Muscle of leg (tissue), 11 donors: ENCODE data around the gene TNNC2. TPM values are rescaled to one million over a fixed set of nuclear protein-coding genes. Genes with fewer than 3 reads are reported as not detected.
"Not testable (repeated sequence)": the region's sequence is repeated elsewhere in the genome, so short reads cannot be mapped to it uniquely, and the experiment has no call there.

Experiments
- DNase-seq: peaks from one replicate; pipeline ENCODE4 v3.0.0; 2013
- H3K27ac ChIP-seq: one replicate; pipeline ENCODE4 v1.5.1; 2013; ENCODE audit warnings: mild to moderate bottlenecking, low read length, control low read depth
- H3K27me3 ChIP-seq: one replicate; pipeline ENCODE4 v1.6.1; 2013; ENCODE audit warnings: low read length; ENCODE audit not compliant: control insufficient read depth, insufficient read depth
- H3K36me3 ChIP-seq: one replicate; pipeline ENCODE4 v1.6.1; 2013; ENCODE audit warnings: low read length; ENCODE audit not compliant: control insufficient read depth, insufficient read depth
- H3K4me1 ChIP-seq: one replicate; pipeline ENCODE4 v1.6.1; 2013; ENCODE audit warnings: low read length; ENCODE audit not compliant: control insufficient read depth, insufficient read depth
- H3K4me3 ChIP-seq: one replicate; pipeline ENCODE4 v1.5.1; 2013; ENCODE audit warnings: low read length, control low read depth
- H3K9me3 ChIP-seq: replicated peaks from 2 replicates; pipeline ENCODE4 v1.6.1; 2013; ENCODE audit warnings: low read depth, low read length; ENCODE audit not compliant: control insufficient read depth
- WGBS: methylation state at CpG from one replicate; pipeline ENCODE4 v1.1.5; 2013; ENCODE audit warnings: missing lambda C conversion rate; ENCODE audit not compliant: insufficient coverage; 5-methylcytosine and 5-hydroxymethylcytosine counted together
- polyA plus RNA-seq, 8 donors: library from polyadenylated mRNA; unstranded; fragments of 120-200 nt; gene quantifications; one replicate each; pipeline versions ENCODE4 v1.2.1 to v1.2.3, GENCODE V29; 2013; ENCODE audit warnings: inconsistent platforms in 1 of 8, low replicate concordance in 1 of 8; ENCODE audit not compliant: insufficient read length in 8 of 8, insufficient read depth in 1 of 8
- total RNA-seq: library from RNA; stranded (reverse); fragments of 120-200 nt; gene quantifications from one replicate; pipeline ENCODE4 v1.2.4, GENCODE V29; 2013

Gene TNNC2
- total and polyA plus RNA-seq, 9 donors: 3,151 to 8,511 (median 6,530) TPM

DNA sequence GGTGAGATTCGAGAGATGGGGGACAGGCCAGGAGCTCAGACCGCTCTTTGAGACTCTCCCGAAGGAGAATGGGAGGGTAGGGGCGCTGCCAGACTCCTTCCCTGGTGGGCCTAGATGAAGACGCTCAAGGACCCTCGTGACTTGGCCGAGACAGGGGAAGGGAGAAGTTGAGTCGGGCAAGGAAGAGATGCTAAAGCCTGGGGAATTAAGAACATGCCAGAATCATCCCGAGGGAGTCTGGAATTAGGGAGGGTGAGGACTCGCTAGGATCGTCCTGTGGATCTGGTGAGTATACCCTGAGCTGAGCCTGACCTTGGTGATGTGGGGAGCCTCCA is 14.1 kb downstream of the TNNC2 start:
- no peak for DNase-seq
- Histone ChIP-seq H3K4me1 (peaks cover 26% of the 10 kb centered on the region), H3K27ac (peak overlapping the region; percentile 20), H3K9me3 (no peaks in the 10 kb centered on the region), H3K27me3 (no peaks in the 10 kb centered on the region), H3K36me3 (peaks cover 54% of the 10 kb centered on the region), H3K4me3 (peak overlapping the region; percentile 79)
- WGBS: 2% methylated on average over 11 of the region's 11 CpGs

DNA sequence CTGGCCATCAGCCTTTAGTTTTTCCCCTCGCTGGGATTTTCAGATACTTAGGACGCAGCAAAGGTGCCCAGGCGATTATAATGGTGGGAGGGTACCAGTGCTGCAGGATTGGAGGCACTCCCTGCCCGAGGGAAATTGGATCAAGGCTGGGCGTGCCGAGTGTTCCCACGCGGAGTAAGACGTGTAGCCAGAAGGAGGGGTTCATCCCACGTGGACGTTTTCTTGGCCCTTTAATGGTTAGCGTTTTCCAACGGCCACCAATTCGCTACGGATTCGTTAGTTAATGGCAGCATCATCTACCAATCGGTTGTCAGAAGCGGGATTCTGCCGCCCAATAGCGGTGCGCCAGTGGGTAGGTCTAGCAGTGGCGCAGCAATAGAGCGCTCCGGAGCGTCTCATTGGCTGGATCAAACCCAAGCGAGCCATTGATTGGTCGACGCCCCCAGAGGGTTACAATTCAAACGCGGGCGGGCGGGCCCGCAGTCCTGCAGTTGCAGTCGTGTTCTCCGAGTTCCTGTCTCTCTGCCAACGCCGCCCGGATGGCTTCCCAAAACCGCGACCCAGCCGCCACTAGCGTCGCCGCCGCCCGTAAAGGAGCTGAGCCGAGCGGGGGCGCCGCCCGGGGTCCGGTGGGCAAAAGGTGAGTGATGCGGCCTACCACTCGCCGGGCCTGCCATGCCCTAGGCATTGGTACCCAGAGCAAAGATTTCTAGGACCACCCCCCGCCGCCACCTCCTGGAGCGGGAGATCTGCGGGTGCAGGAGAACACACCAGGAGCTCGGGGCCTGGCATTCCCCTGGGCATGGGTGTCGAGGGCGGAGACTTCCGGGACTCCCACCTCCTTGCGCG is 14.7 kb downstream of the TNNC2 start, which contains the start of gene UBE2C:
UBE2C (plus strand) TSS at position 488 of the 849 bp plus-strand sequence; CDS start at position 540, 52 bp downstream.
- Histone ChIP-seq H3K27me3 (no peaks in the 10 kb centered on the region), H3K4me3 (peak within 1 kb of the TSS; percentile 79), H3K36me3 (peaks cover 58% of the 10 kb centered on the region), H3K27ac (peak within 1 kb of the TSS; percentile 87), H3K4me1 (peaks cover 25% of the 10 kb centered on the region), H3K9me3 (no peaks in the 10 kb centered on the region)
- WGBS: under 1% methylated on average over 65 of the region's 65 CpGs
- peak; percentile 100 for DNase-seq

DNA sequence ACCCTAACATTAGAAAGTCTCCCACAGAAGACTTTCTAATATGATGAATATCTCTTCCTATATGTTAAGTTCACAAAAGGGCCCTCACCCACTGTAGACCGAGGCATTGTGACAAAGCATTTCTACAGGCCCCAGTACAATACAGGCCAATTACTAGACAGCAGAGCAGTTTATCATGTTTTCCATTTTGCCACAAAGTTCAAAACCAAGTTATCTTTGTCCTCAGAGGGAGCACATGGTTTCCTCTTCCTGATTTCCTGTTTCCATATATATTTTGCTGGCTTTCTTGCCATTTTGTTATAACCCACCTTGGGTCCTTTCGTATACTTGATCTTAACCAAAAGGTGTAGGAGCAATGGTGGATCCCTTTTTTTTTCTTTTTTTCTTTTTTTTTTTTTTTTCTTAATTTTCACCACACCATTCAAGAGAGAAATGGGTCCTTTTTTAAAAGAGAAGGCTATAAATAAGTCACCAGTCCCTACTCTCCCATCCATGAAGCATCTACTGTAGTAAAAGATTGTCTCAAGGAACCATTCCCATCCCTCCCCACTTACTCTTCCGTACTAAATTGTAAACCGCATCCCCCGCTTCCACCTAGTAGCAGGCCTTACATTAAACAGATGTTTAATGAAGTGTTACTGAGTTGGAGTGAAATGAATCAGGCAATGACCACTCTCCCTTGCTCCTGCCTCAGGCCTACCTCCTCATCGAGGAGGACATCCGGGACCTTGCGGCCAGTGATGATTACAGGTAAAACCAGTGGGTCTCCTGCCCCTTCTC is 16.7 kb downstream of the TNNC2 start:
- H3K9me3 ChIP-seq: no peaks in the 10 kb centered on the region
- peaks cover 22% of the 10 kb centered on the region for H3K4me1 ChIP-seq
- H3K27ac ChIP-seq: no peak overlapping the region
- no peak overlapping the region for H3K4me3 ChIP-seq
- no peaks in the 10 kb centered on the region for H3K27me3 ChIP-seq
- no peak for DNase-seq
- 93% methylated on average over 4 of the region's 8 CpGs for WGBS
- peaks cover 54% of the 10 kb centered on the region for H3K36me3 ChIP-seq

DNA sequence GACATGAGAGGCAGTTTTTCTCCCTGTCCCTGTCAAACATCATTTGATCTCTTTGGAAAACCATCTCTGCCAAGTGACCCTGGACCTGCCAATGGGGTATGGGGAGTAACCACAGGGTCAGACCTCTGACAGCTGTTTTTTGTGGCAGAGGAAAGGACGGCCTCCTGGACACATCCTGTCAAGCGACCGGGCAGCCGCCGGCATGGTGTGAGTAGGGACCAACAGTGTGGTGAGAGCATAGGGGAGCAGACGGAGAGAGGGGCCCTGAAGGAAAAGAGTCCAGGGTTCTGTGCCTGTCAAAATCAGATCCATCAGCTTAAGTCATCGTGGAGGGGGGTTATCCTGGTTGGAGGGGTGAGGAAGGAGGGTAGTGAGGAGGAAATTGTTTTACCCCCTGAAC is 25.3 kb downstream of the TNNC2 start:
- WGBS: 84% methylated on average over 7 of the region's 7 CpGs
- DNase-seq: no peak
- H3K36me3 ChIP-seq: peaks cover 51% of the 10 kb centered on the region
- H3K9me3 ChIP-seq: no peaks in the 10 kb centered on the region
- no peak overlapping the region for H3K27ac ChIP-seq
- no peaks in the 10 kb centered on the region for H3K27me3 ChIP-seq
- H3K4me3 ChIP-seq: no peak overlapping the region
- H3K4me1 ChIP-seq: peaks cover 2% of the 10 kb centered on the region

DNA sequence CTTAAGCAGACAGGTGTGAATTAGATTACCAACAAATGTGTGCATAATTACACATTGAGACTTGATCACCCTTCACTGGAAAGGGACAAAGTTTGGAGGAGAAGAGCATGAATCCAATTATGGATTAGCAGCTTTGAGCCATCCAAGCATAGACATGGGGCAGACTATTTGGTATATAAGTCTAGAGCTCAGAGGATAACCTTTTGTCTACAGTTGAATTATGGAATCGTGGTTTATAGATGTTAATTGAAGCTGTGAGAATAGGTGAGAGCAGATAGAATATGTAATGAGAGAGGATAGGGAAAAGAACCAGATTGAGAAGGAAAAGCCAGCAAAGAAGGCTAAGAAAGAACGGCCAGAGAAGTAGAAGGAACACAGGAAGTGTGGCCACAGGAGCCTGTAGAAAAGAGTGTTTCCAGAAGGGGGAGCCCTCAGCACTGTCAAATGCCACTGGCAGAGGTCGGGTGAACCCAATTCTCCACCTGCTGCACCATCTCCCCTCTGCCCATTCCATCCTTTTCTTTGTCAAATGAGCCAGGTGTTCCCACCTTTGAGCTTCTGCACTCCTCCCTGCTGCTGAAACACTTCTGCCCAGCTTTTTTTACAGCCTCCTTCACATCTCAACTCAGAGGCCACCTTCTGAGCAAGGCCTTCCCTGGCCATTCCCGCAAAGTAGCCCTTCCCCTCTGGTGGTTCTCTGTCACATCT is 28.0 kb downstream of the TNNC2 start:
- WGBS: 43% methylated on average over 3 of the region's 4 CpGs
- H3K4me3 ChIP-seq: no peak overlapping the region
- H3K36me3 ChIP-seq: peaks cover 55% of the 10 kb centered on the region
- H3K27ac ChIP-seq: no peak overlapping the region
- H3K4me1 ChIP-seq: peaks cover 8% of the 10 kb centered on the region
- DNase-seq: peak; percentile 59
- H3K27me3 ChIP-seq: no peaks in the 10 kb centered on the region
- H3K9me3 ChIP-seq: no peaks in the 10 kb centered on the region

DNA sequence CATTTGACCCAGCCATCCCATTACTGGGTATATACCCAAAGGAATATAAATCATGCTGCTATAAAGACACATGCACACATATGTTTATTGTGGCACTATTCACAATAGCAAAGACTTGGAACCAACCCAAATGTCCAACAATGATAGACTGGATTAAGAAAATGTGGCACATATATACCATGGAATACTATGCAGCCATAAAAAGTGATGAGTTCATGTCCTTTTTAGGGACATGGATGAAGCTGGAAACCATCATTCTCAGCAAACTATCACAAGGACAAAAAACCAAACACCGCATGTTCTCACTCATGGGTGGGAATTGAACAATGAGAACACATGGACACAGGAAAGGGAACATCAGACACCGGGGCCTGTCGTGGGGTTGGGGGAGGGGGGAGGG is 29.2 kb downstream of the TNNC2 start:
- H3K27me3 ChIP-seq, H3K27ac ChIP-seq, H3K4me3 ChIP-seq, DNase-seq, H3K4me1 ChIP-seq, H3K9me3 ChIP-seq: not testable (repeated sequence)
- H3K36me3 ChIP-seq: peaks cover 49% of the 10 kb centered on the region
- WGBS: no CpG with 5 or more reads among the region's 3 CpGs

DNA sequence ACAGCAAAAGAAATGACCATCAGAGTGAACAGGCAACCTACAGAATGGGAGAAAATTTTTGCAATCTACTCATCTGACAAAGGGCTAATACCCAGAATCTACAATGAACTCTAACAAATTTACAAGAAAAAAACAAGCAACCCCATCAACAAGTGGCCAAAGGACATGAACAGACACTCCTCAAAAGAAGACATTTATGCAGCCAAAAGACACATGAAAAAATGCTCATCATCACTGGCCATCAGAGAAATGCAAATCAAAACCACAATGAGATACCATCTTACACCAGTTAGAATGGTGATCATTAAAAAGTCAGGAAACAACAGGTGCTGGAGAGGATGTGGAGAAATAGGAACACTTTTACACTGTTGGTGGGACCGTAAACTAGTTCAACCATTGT is 29.6 kb downstream of the TNNC2 start:
- H3K4me3 ChIP-seq, H3K27ac ChIP-seq, H3K27me3 ChIP-seq, H3K9me3 ChIP-seq, DNase-seq: not testable (repeated sequence)
- peaks cover 14% of the 10 kb centered on the region for H3K4me1 ChIP-seq
- H3K36me3 ChIP-seq: peaks cover 47% of the 10 kb centered on the region
- no CpG with 5 or more reads among the region's 1 CpG for WGBS

DNA sequence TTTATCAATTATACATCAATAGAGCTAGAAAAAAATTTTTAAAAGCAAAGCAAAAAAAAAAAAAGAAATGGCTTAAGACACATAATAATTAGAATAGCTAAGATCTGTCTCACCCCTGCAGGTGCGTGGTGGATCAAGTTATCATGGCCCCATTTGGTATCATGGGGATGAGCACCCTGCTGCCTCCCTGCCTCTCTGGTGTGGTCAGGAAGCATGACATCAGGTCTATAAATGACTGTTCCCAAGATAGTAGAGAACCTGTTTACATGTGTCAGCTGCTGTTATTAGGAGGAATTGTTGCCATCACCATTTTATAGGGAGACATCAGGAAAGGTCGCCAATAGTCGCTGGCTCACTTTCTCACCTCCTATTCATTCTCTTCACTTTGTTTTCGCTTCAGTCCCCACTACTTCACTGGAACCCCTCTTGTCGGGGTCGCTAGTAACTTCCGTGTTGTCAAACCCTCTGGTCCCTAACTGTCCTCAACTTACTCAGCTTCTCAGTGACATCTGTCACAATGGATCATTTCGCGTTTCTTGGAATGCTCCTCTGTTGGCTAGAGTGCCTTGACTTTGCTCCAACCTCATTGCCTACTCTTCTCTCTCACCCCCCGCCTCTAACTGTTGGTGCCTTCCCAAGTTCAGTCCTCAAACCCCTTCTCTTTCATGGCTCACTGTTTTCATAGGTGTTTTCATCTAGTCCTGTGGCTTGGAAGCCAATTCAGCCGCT is 30.6 kb downstream of the TNNC2 start:
- H3K4me1 ChIP-seq: peaks cover 18% of the 10 kb centered on the region
- no peak overlapping the region for H3K4me3 ChIP-seq
- H3K27ac ChIP-seq: peak overlapping the region; percentile 88
- peaks cover 38% of the 10 kb centered on the region for H3K36me3 ChIP-seq
- peak; percentile 72 for DNase-seq
- no peaks in the 10 kb centered on the region for H3K9me3 ChIP-seq
- no peaks in the 10 kb centered on the region for H3K27me3 ChIP-seq
- 96% methylated on average over 9 of the region's 11 CpGs for WGBS

DNA sequence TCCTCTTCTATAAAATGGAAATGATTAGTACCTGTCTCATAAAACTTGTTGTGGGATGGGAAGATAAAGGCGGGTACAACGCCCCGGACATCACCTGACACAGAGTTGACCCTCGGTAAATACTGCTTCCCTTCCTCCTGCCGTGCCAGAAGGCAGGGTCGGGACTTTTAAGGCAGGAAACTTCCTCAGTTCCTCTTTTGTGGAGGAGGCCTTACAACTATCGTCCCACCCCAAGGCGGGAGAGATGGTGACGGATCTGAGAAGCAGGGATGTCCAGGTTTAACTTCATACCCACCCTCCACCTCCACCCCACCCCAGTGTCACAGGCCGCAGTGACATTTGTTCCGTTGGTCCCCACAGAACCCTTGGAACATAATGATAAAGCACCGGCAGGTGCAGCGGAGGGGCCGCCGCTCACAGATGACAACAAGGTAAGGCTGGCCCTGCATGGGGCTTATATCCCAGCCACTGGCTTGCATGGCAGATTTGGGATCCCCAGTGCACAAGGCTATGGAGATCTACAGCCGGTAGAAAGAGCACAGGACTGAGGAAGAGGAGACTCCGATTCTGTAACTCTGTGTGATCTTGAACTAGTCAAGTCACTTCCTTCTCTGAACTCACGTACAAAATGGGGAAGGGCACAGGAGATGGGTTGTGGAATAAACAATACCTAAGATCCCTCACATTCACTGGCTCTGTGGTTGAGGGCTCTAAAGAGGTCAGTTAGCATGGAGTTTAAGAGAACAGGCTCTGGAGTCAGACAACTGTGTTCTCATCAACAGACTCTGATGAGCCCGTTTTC is 34.6 kb downstream of the TNNC2 start:
- WGBS: 48% methylated on average over 7 of the region's 19 CpGs
- no peak for DNase-seq
- Histone ChIP-seq H3K27ac (peak overlapping the region; percentile 67), H3K4me3 (peak overlapping the region; percentile 87), H3K4me1 (peaks cover 18% of the 10 kb centered on the region), H3K27me3 (no peaks in the 10 kb centered on the region), H3K9me3 (no peaks in the 10 kb centered on the region), H3K36me3 (peaks cover 32% of the 10 kb centered on the region)
